Natural killer cell treated with Interleukin-12 subunit alpha and Interleukin-12 subunit beta and Interleukin-15 and Interleukin-18, amount 100 ng/mL, for 72 hours (primary cell): ENCODE results near the gene AP1G2. TPM values are rescaled to one million over a fixed set of nuclear protein-coding genes. Genes with fewer than 3 reads are reported as not detected.
"Not testable (repeated sequence)": the region's sequence is repeated elsewhere in the genome, so short reads cannot be mapped to it uniquely, and the experiment has no call there.

Experiments used
- ATAC-seq, 2 donors: fragments of 150-1000 bp; cut with Tn5 transposase in 1 of 2; sonication (Bioruptor Pico), chemical (Tn5 transposase) in 1 of 2; 2 replicates each; pipeline ENCODE4 v1.10.0; 2021
- DNase-seq: peaks from one replicate; pipeline ENCODE4 v3.0.0; 2022; ENCODE audit warnings: low spot score
- H3K27ac Mint-ChIP-seq, 2 donors: 1 replicate in 1 of 2; 2 replicates in 1 of 2; pipeline ENCODE4 v1.8.0; 2022; ENCODE audit warnings: mixed read lengths in 2 of 2, mild to moderate bottlenecking in 1 of 2, moderate library complexity in 1 of 2
- H3K27me3 Mint-ChIP-seq, 2 donors: 1 replicate in 1 of 2; 2 replicates in 1 of 2; pipeline ENCODE4 v1.8.0; 2022; ENCODE audit warnings: mixed read lengths in 2 of 2
- H3K36me3 Mint-ChIP-seq: one replicate; pipeline ENCODE4 v1.8.0; 2022; ENCODE audit warnings: mixed read lengths
- H3K4me1 Mint-ChIP-seq, 2 donors: 1 replicate in 1 of 2; 2 replicates in 1 of 2; pipeline ENCODE4 v1.8.0; 2022; ENCODE audit warnings: low read depth in 2 of 2, mixed read lengths in 2 of 2, mild to moderate bottlenecking in 1 of 2
- H3K4me3 Mint-ChIP-seq: one replicate; pipeline ENCODE4 v1.8.0; 2022; ENCODE audit warnings: mixed read lengths
- H3K9me3 Mint-ChIP-seq: 2 replicates; pipeline ENCODE4 v1.8.0; 2022; ENCODE audit warnings: mixed read lengths
- total RNA-seq, 2 donors: library from RNA; stranded (reverse); gene quantifications; one replicate each; pipeline ENCODE4 v1.2.3, GENCODE V29; 2022

Gene AP1G2
- total RNA-seq, 2 donors from 2014 or later, result 151 to 229 TPM

- not testable (repeated sequence) for H3K4me1 Mint-ChIP-seq, H3K36me3 Mint-ChIP-seq, DNase-seq, ATAC-seq, H3K4me3 Mint-ChIP-seq, H3K9me3 Mint-ChIP-seq, H3K27ac Mint-ChIP-seq
- peaks cover 15 to 30% of the 10 kb centered on the region in 2 donors for H3K27me3 Mint-ChIP-seq
Observed at GRCh38 chr14:23584527-23585203, 17.1 kb upstream of the AP1G2 start.

GRCh38 chr14:23583761-23584526 lies 16.4 kb upstream of the AP1G2 start:
- not testable (repeated sequence) for ATAC-seq, H3K9me3 Mint-ChIP-seq, DNase-seq, H3K27ac Mint-ChIP-seq, H3K4me1 Mint-ChIP-seq, H3K36me3 Mint-ChIP-seq, H3K4me3 Mint-ChIP-seq
- peaks cover 15 to 33% of the 10 kb centered on the region in 2 donors for H3K27me3 Mint-ChIP-seq

GRCh38 chr14:23582906-23583760 lies 15.5 kb upstream of the AP1G2 start:
- no peak for ATAC-seq
- no peak for DNase-seq
- Mint-ChIP-seq H3K9me3 (no peaks in the 10 kb centered on the region), H3K36me3 (no peaks in the 10 kb centered on the region), H3K27ac (no peak overlapping the region), H3K27me3 (peaks cover 17 to 37% of the 10 kb centered on the region in 2 donors), H3K4me3 (no peak overlapping the region), H3K4me1 (peaks cover 0 to 7% of the 10 kb centered on the region in 2 donors)

- H3K36me3 Mint-ChIP-seq, result no peaks in the 10 kb centered on the region
- DNase-seq (no peak), ATAC-seq (no peak)
- peaks cover 0 to 15% of the 10 kb centered on the region in 2 donors for H3K4me1 Mint-ChIP-seq
- no peaks in the 10 kb centered on the region for H3K9me3 Mint-ChIP-seq
- no peak overlapping the region for H3K4me3 Mint-ChIP-seq
- H3K27me3 Mint-ChIP-seq, result peaks cover 28 to 34% of the 10 kb centered on the region in 2 donors
- no peak overlapping the region for H3K27ac Mint-ChIP-seq
Observed at GRCh38 chr14:23580948-23581281, 13.3 kb upstream of the AP1G2 start.

GRCh38 chr14:23580152-23580926 lies 12.7 kb upstream of the AP1G2 start:
- H3K27ac Mint-ChIP-seq, result no peak overlapping the region
- no peak overlapping the region for H3K4me3 Mint-ChIP-seq
- peaks cover 0 to 15% of the 10 kb centered on the region in 2 donors for H3K4me1 Mint-ChIP-seq
- no peaks in the 10 kb centered on the region for H3K36me3 Mint-ChIP-seq
- ATAC-seq (no peak), DNase-seq (no peak)
- H3K27me3 Mint-ChIP-seq, result peaks cover 30 to 35% of the 10 kb centered on the region in 2 donors
- no peaks in the 10 kb centered on the region for H3K9me3 Mint-ChIP-seq

- DNase-seq, result no peak
- no peak for ATAC-seq
Observed at GRCh38 chr14:23579739-23580138, 12.1 kb upstream of the AP1G2 start.

GRCh38 chr14:23579311-23579630 lies 11.7 kb upstream of the AP1G2 start:
- Mint-ChIP-seq H3K4me1 (peaks cover 0 to 15% of the 10 kb centered on the region in 2 donors), H3K27me3 (peaks cover 40% of the 10 kb centered on the region in 2 donors), H3K27ac (no peak overlapping the region), H3K9me3 (no peaks in the 10 kb centered on the region), H3K36me3 (no peaks in the 10 kb centered on the region), H3K4me3 (no peak overlapping the region)
- no peak for ATAC-seq
- DNase-seq, result no peak

More at GRCh38 chr14:23579739-23580138, 12.1 kb upstream of the AP1G2 start:
- Mint-ChIP-seq H3K27ac (no peak overlapping the region), H3K4me1 (peaks cover 0 to 15% of the 10 kb centered on the region in 2 donors), H3K9me3 (no peaks in the 10 kb centered on the region), H3K36me3 (no peaks in the 10 kb centered on the region), H3K4me3 (no peak overlapping the region), H3K27me3 (peaks cover 36 to 39% of the 10 kb centered on the region in 2 donors)

- Mint-ChIP-seq H3K4me3 (no peak within 1 kb of the TSS), H3K27ac (peak within 1 kb of the TSS in 1 of 2 donors; percentile 28), H3K9me3 (no peaks in the 10 kb centered on the region), H3K36me3 (no peaks in the 10 kb centered on the region), H3K27me3 (peaks cover 40% of the 10 kb centered on the region in 2 donors), H3K4me1 (peaks cover 0 to 15% of the 10 kb centered on the region in 2 donors)
- ATAC-seq (no peak), DNase-seq (no peak)
Observed at GRCh38 chr14:23578560-23579310, 11.1 kb upstream of the AP1G2 start, which contains the start of gene JPH4. Gene JPH4, minus strand, starts transcription at chr14:23578790. Its CDS starts 1,337 bp downstream, at chr14:23577453.

GRCh38 chr14:23577710-23578392 lies 10.3 kb upstream of the AP1G2 start:
- peaks cover 4 to 15% of the 10 kb centered on the region in 2 donors for H3K4me1 Mint-ChIP-seq
- H3K9me3 Mint-ChIP-seq, result no peaks in the 10 kb centered on the region
- DNase-seq, result no peak
- H3K27ac Mint-ChIP-seq, result no peak overlapping the region
- H3K27me3 Mint-ChIP-seq, result peaks cover 40 to 45% of the 10 kb centered on the region in 2 donors
- H3K4me3 Mint-ChIP-seq, result no peak overlapping the region
- no peaks in the 10 kb centered on the region for H3K36me3 Mint-ChIP-seq
- ATAC-seq, result no peak

- H3K27ac Mint-ChIP-seq, result no peak overlapping the region
- no peaks in the 10 kb centered on the region for H3K9me3 Mint-ChIP-seq
- no peak for DNase-seq
- no peaks in the 10 kb centered on the region for H3K36me3 Mint-ChIP-seq
- peak; percentile 21 to 55 for ATAC-seq
- H3K4me1 Mint-ChIP-seq, result peaks cover 11 to 15% of the 10 kb centered on the region in 2 donors
- H3K27me3 Mint-ChIP-seq, result peaks cover 44 to 48% of the 10 kb centered on the region in 2 donors
- H3K4me3 Mint-ChIP-seq, result peak overlapping the region; percentile 48
Observed at GRCh38 chr14:23577004-23577681, 9.6 kb upstream of the AP1G2 start.

- no peak overlapping the region for H3K4me3 Mint-ChIP-seq
Observed at GRCh38 chr14:23573384-23574015, 5.9 kb upstream of the AP1G2 start.

More at GRCh38 chr14:23573384-23574015, 5.9 kb upstream of the AP1G2 start:
- no peaks in the 10 kb centered on the region for H3K36me3 Mint-ChIP-seq
- no peaks in the 10 kb centered on the region for H3K9me3 Mint-ChIP-seq
- ATAC-seq, result no peak
- no peak for DNase-seq
- H3K27me3 Mint-ChIP-seq, result peaks cover 35 to 36% of the 10 kb centered on the region in 2 donors
- H3K4me1 Mint-ChIP-seq, result peaks cover 13 to 14% of the 10 kb centered on the region in 2 donors
- no peak overlapping the region for H3K27ac Mint-ChIP-seq
